Urinary bladder (tissue), 4 donors: ENCODE data around the gene WNT4. TPM values are rescaled to one million over a fixed set of nuclear protein-coding genes. Genes with fewer than 3 reads are reported as not detected.
"Not testable (repeated sequence)": the region's sequence is repeated elsewhere in the genome, so short reads cannot be mapped to it uniquely, and the experiment has no call there.

Source experiments
- DNase-seq: peaks from one replicate; pipeline ENCODE4 v3.0.0-alpha.2; 2015; ENCODE audit errors: extremely low spot score
- H3K27ac ChIP-seq: one replicate; pipeline ENCODE4 v1.5.1; 2013; ENCODE audit warnings: low read depth, mild to moderate bottlenecking, moderate library complexity
- H3K36me3 ChIP-seq: one replicate; pipeline ENCODE4 v1.6.1; 2013; ENCODE audit warnings: mild to moderate bottlenecking, moderate library complexity; ENCODE audit not compliant: insufficient read depth
- H3K4me1 ChIP-seq: one replicate; pipeline ENCODE4 v1.6.1; 2013; ENCODE audit warnings: mild to moderate bottlenecking, moderate library complexity; ENCODE audit not compliant: insufficient read depth
- H3K4me3 ChIP-seq: one replicate; pipeline ENCODE4 v1.5.1; 2013; ENCODE audit warnings: low read depth, low read length
- WGBS: extraction: QIAGEN DNeasy Blood & Tissue Kit; methylation state at CpG from one replicate; pipeline ENCODE4 v1.1.7; 2013; 5-methylcytosine and 5-hydroxymethylcytosine counted together
- polyA plus RNA-seq: library from polyadenylated mRNA; stranded (reverse); fragments of 200-250 nt; gene quantifications from one replicate; pipeline ENCODE4 v1.2.3, GENCODE V29; 2013
- total RNA-seq: library from RNA; depleted of rRNA; stranded (reverse); fragments of >200 nt; gene quantifications from one replicate; pipeline ENCODE4 v1.2.3, GENCODE V29; 2014
- donor health status: healthy with polysubstance abuse.
- donor health status: healthy.

WNT4 gene
- total and polyA plus RNA-seq, 2 donors, result 3.0 to 3.9 TPM

- Histone ChIP-seq H3K4me1 (no peaks in the 10 kb centered on the region), H3K4me3 (no peak overlapping the region), H3K36me3 (no peaks in the 10 kb centered on the region), H3K27ac (no peak overlapping the region)
- DNase-seq, result no peak
- 82% methylated on average over 6 of the region's 6 CpGs for WGBS
Measured at GRCh38 chr1:22104094-22104493, 38.8 kb downstream of the WNT4 start.

DNA sequence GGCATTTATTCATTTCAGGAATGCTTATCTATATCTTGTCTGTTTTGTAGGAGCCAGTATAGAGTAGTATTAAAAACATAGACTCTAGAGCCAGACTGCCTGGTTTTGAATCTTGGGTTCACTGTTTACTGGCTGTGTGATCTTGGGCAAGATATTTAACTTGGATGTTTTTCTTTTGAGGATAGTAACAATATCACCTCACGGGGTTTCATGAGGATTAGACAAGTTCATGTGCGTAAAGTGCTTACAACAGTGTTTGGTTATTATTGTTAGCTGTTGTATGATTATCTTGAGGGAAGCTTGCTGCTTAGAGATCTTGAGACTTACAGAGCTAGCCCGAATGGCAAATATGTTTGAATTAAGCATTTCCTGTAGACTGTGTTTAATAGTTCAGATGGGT, 40.2 kb downstream of the WNT4 start:
- 34% methylated on average over 3 of the region's 3 CpGs for WGBS
- Histone ChIP-seq H3K27ac (no peak overlapping the region), H3K4me1 (no peaks in the 10 kb centered on the region), H3K4me3 (no peak overlapping the region), H3K36me3 (peaks cover 4% of the 10 kb centered on the region)
- DNase-seq, result no peak

GRCh38 chr1:22101995-22102394, 40.9 kb downstream of the WNT4 start:
- Histone ChIP-seq H3K27ac (no peak overlapping the region), H3K36me3 (peaks cover 4% of the 10 kb centered on the region), H3K4me3 (no peak overlapping the region), H3K4me1 (no peaks in the 10 kb centered on the region)
- 79% methylated on average over 8 of the region's 8 CpGs for WGBS
- DNase-seq, result no peak

DNA sequence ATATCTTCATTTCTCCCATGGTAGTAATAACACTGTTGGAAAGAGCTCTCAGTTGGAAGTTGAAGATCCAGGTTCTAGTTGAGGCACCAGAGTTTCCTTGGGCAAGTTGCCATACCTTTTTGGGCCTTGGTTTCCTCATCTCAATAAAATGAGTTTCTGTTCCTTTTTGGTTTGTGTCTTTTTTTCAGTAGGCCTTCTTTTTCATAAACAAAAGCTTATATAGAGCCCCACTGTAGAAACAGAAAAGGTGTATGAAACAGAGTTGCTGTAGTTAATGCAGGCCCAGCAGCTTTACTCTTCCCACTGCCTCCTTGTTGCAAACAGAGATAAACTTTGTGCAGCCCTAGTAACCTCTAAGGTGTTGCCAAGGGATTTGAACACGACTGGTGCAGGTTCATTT, 41.7 kb downstream of the WNT4 start:
- DNase-seq, result no peak
- H3K4me1 ChIP-seq, result no peaks in the 10 kb centered on the region
- H3K27ac ChIP-seq, result no peak overlapping the region
- peaks cover 4% of the 10 kb centered on the region for H3K36me3 ChIP-seq
- H3K4me3 ChIP-seq, result no peak overlapping the region
- 31% methylated on average over 1 of the region's 1 CpG for WGBS

DNA sequence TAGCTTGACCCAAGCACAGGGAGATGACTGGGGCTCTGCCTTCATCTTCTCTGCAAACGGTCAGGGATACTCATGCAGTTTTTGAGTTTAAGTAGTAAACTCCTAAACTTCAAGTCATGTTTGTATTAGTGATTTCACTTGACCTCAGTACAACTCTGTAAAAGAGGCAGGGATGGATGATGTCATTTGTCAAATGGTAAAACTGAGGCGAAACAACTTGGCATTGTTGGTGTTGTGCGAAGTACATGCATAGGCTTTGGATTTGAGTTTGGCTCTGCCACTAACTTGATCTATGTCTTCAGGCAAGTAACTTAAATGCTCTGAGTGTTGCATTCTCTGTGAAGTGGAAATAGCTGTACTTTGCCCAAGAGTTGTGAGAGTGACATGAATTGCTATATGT, 42.7 kb downstream of the WNT4 start:
- H3K4me1 ChIP-seq, result no peaks in the 10 kb centered on the region
- DNase-seq, result no peak
- H3K36me3 ChIP-seq, result peaks cover 4% of the 10 kb centered on the region
- WGBS, result 83% methylated on average over 3 of the region's 3 CpGs
- H3K27ac ChIP-seq, result no peak overlapping the region
- no peak overlapping the region for H3K4me3 ChIP-seq

GRCh38 chr1:22098752-22099151, 44.1 kb downstream of the WNT4 start:
- H3K4me3 ChIP-seq, result no peak overlapping the region
- H3K36me3 ChIP-seq, result peaks cover 8% of the 10 kb centered on the region
- no peak overlapping the region for H3K27ac ChIP-seq
- no peak for DNase-seq
- WGBS, result 93% methylated on average over 10 of the region's 10 CpGs
- no peaks in the 10 kb centered on the region for H3K4me1 ChIP-seq

- H3K36me3 ChIP-seq, result peaks cover 8% of the 10 kb centered on the region
- DNase-seq, result no peak
- WGBS, result 90% methylated on average over 3 of the region's 3 CpGs
- H3K27ac ChIP-seq, result no peak overlapping the region
- H3K4me3 ChIP-seq, result no peak overlapping the region
- no peaks in the 10 kb centered on the region for H3K4me1 ChIP-seq
Measured at GRCh38 chr1:22096463-22096862, 46.4 kb downstream of the WNT4 start.

GRCh38 chr1:22096036-22096435, 46.9 kb downstream of the WNT4 start:
- 84% methylated on average over 5 of the region's 5 CpGs for WGBS
- Histone ChIP-seq H3K36me3 (peaks cover 8% of the 10 kb centered on the region), H3K27ac (no peak overlapping the region), H3K4me1 (no peaks in the 10 kb centered on the region), H3K4me3 (no peak overlapping the region)
- no peak for DNase-seq

DNA sequence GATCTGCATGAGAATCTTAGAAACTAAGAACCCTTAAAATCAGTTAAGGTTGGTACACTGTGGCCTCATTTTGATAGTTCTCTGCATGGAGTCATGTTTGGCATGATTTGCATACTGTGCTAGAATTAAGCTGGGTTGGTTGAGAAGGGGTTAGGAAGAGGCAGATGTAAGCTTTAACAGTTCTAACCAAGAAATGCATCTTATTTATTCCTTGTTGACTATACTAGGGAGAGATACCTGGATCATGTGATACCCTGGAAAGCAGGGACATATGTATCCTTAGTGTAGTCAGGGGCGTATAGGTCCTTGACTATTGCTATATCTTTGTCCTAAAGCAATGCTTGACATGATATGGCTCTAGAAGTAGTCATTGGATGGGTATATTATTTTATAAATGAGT, 49.4 kb downstream of the WNT4 start:
- peaks cover 8% of the 10 kb centered on the region for H3K36me3 ChIP-seq
- H3K27ac ChIP-seq, result no peak overlapping the region
- no peak overlapping the region for H3K4me3 ChIP-seq
- peaks cover 1% of the 10 kb centered on the region for H3K4me1 ChIP-seq
- no peak for DNase-seq
- 93% methylated on average over 1 of the region's 1 CpG for WGBS

- DNase-seq, H3K4me1 ChIP-seq, H3K4me3 ChIP-seq, H3K27ac ChIP-seq, H3K36me3 ChIP-seq: not testable (repeated sequence)
- WGBS, result 78% methylated on average over 3 of the region's 3 CpGs
Measured at GRCh38 chr1:22092026-22092768, 50.7 kb downstream of the WNT4 start.

GRCh38 chr1:22090867-22091266, 52.0 kb downstream of the WNT4 start:
- peaks cover 7% of the 10 kb centered on the region for H3K36me3 ChIP-seq
- DNase-seq, result no peak
- no peak overlapping the region for H3K27ac ChIP-seq
- H3K4me3 ChIP-seq, result no peak overlapping the region
- H3K4me1 ChIP-seq, result peaks cover 1% of the 10 kb centered on the region
- WGBS, result 75% methylated on average over 3 of the region's 3 CpGs

DNA sequence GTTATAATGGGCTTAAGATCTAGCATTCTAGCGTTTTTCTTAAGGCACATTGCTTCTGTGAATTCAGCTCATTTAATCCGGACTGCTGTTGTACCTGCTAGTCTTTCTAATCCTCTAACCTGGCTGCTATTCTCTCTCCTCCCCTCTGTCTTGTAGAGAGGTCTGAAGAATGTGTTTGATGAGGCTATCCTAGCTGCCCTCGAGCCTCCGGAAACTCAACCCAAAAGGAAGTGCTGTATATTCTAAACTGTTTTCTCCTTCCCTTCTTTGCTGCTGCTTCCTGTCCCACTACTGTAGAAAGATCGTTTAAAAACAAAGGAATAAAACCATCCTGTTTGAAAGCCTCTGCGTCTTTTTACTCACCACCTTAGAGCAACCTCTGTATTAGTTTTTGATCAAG, 53.1 kb downstream of the WNT4 start:
- peaks cover 5% of the 10 kb centered on the region for H3K36me3 ChIP-seq
- H3K4me3 ChIP-seq, result no peak overlapping the region
- H3K4me1 ChIP-seq, result peaks cover 1% of the 10 kb centered on the region
- no peak for DNase-seq
- 26% methylated on average over 6 of the region's 6 CpGs for WGBS
- H3K27ac ChIP-seq, result no peak overlapping the region

DNA sequence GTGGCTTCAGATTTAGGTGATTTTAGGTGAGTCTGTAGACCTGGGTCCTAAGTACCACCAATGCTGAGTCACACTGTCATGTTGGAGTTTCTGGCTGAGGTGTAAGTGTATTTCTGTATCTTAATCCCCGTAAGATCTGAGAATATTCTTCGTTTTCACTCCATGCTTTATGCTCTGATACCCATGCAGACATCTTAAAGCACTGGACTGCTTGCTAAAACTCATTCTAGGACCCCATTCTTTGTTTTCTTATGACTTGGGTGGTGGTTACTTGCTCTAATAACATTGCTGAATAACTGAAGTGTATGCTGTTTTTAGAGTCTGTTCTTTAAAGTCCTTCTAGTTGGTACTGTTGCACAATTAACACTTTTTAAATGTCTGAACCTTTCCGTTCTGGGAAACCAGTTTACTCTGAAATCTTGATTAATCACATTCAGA, 53.7 kb downstream of the WNT4 start:
- 55% methylated on average over 3 of the region's 3 CpGs for WGBS

DNA sequence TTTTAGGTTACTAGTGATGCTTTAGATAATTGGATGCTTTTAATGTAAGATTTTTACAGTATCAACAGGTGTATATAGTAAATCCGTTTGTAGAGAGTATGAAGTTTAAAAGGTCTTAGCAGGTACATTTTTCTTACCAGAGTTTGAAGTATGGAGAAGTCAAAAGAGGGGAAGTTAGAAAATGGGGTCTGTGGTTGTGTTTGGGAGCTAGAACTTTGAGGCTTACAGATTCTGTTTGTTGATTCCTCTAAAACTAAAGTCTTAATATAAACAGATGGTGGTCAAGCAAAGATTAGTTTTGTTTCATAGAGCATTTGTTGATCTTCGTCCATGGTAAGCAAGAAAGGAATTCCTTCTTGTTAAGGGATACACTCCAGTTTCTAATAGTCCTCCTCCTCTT, 54.6 kb downstream of the WNT4 start:
- peaks cover 4% of the 10 kb centered on the region for H3K36me3 ChIP-seq
- no peak overlapping the region for H3K4me3 ChIP-seq
- H3K27ac ChIP-seq, result no peak overlapping the region
- 42% methylated on average over 2 of the region's 2 CpGs for WGBS
- no peak for DNase-seq
- peaks cover 1% of the 10 kb centered on the region for H3K4me1 ChIP-seq

More for the DNA sequence above, 53.7 kb downstream of the WNT4 start:
- DNase-seq, result no peak
- Histone ChIP-seq H3K36me3 (peaks cover 4% of the 10 kb centered on the region), H3K4me3 (no peak overlapping the region), H3K27ac (no peak overlapping the region), H3K4me1 (peaks cover 1% of the 10 kb centered on the region)
